Measurements from ENCODE around the gene GK. TPM values are rescaled to one million over a fixed set of nuclear protein-coding genes. Genes with fewer than 3 reads are reported as not detected.

Gene GK
- total RNA-seq, 1 donor from 2014 or later, result 46.3 TPM

DNA sequence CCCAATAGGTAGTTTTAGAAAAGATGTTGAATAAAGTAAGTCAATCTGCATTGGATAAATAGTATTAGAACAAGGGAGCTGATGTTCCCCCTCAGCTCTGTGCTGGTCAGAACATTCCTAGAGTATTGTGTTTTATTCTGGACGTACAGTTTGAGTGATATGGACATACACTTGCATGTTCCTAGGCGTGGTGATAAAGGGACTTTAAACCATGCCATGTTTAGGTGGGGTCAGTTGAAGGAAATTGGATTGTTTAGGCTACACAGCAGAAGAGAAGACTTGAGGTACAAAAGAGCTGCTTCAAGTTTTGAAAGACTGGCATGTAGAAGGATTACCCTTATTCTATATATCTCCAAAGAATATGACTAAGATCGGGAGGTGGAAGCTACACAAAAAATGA lies 21.6 kb downstream of the GK start:
- no peaks in the 10 kb centered on the region for H3K4me1 ChIP-seq
- TF ChIP-seq, protein P1, sequence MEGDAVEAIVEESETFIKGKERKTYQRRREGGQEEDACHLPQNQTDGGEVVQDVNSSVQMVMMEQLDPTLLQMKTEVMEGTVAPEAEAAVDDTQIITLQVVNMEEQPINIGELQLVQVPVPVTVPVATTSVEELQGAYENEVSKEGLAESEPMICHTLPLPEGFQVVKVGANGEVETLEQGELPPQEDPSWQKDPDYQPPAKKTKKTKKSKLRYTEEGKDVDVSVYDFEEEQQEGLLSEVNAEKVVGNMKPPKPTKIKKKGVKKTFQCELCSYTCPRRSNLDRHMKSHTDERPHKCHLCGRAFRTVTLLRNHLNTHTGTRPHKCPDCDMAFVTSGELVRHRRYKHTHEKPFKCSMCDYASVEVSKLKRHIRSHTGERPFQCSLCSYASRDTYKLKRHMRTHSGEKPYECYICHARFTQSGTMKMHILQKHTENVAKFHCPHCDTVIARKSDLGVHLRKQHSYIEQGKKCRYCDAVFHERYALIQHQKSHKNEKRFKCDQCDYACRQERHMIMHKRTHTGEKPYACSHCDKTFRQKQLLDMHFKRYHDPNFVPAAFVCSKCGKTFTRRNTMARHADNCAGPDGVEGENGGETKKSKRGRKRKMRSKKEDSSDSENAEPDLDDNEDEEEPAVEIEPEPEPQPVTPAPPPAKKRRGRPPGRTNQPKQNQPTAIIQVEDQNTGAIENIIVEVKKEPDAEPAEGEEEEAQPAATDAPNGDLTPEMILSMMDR (IDR thresholded peaks at IDR 0.05), result no peak
- H3K36me3 ChIP-seq, result no peaks in the 10 kb centered on the region
- DNase-seq, result no peak
- H3K9me3 ChIP-seq, result no peaks in the 10 kb centered on the region
- no peak overlapping the region for H3K27ac ChIP-seq
- ATAC-seq, result no peak
- intact Hi-C loops (cut with DNase I), result no loop called here
- no peak overlapping the region for H3K4me3 ChIP-seq
- H3K27me3 ChIP-seq (ENCODE audit: low read depth), result no peaks in the 10 kb centered on the region

DNA sequence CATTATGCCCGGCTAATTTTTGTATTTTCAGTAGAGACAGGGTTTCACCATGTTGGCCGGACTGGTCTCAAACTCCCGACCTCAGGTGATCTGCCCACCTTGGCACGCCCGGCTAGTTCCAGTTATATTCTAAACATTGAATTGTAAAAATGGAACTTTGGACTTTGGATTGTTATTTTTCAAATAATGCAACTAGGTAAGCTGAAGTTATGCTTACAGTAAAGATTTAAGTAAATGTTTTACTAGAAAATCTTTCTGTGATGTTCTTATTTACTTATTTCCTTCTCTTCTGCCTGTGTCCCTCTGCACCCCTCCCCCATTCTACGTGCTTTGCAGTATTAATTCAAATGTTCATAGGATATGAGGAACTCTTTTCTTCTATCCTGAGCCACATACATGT lies 26.1 kb downstream of the GK start:
- intact Hi-C loops (cut with DNase I), result no loop called here
- DNase-seq, result no peak
- TF ChIP-seq, protein P1 (IDR thresholded peaks at IDR 0.05), result no peak
- Histone ChIP-seq H3K27me3 (ENCODE audit: low read depth) (no peaks in the 10 kb centered on the region), H3K36me3 (no peaks in the 10 kb centered on the region), H3K9me3 (no peaks in the 10 kb centered on the region), H3K4me3 (no peak overlapping the region), H3K4me1 (no peaks in the 10 kb centered on the region), H3K27ac (no peak overlapping the region)
- no peak for ATAC-seq

DNA sequence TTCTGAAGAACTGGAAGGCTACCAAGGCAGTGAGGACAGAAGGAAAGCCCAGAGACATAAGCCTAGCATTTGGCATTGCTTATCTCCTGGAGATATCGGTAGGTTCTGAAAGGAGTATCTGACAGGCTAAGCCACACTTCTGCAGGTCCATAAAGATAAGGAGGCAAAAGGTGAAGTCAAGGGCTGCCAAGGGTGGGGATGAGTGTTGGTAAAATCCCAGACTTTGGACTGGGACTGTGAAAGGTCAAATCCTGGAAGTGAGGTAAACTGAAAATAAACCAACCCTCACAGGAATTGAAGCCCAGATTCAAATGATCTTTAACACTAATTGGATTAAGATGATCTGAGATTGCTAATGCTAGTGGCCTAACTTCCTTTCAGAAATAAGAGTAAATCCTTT lies 27.4 kb downstream of the GK start:
- Histone ChIP-seq H3K36me3 (no peaks in the 10 kb centered on the region), H3K4me1 (no peaks in the 10 kb centered on the region), H3K9me3 (no peaks in the 10 kb centered on the region), H3K27ac (no peak overlapping the region), H3K27me3 (ENCODE audit: low read depth) (no peaks in the 10 kb centered on the region), H3K4me3 (no peak overlapping the region)
- intact Hi-C loops (cut with DNase I), result no loop called here
- ATAC-seq (no peak), DNase-seq (no peak)
- TF ChIP-seq, protein P1 (IDR thresholded peaks at IDR 0.05), result no peak

DNA sequence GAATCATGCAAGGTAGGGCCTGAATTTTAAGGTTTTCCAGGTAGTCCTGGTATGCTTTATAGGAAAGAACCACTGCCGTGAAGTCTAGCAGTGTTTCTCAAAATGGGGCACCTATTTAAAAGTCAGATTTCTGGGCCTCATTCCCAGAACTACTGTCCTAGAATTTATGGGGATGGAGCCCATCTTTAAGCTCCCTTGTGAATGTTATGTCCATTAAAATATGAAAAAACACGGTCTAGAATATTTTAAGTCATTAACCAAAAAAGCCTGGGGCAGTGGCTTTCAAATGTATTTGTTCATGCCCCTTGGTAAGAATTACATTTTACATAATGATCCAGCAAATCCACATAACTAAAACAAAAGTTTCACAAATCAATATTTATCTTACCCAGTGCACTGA lies 35.4 kb downstream of the GK start:
- no peaks in the 10 kb centered on the region for H3K36me3 ChIP-seq
- H3K4me3 ChIP-seq, result no peak overlapping the region
- no peak overlapping the region for H3K27ac ChIP-seq
- intact Hi-C loops (cut with DNase I), result no loop called here
- H3K9me3 ChIP-seq, result no peaks in the 10 kb centered on the region
- H3K4me1 ChIP-seq, result no peaks in the 10 kb centered on the region
- ATAC-seq (no peak), DNase-seq (no peak)
- H3K27me3 ChIP-seq (ENCODE audit: low read depth), result no peaks in the 10 kb centered on the region
- TF ChIP-seq, protein P1 (IDR thresholded peaks at IDR 0.05), result no peak

DNA sequence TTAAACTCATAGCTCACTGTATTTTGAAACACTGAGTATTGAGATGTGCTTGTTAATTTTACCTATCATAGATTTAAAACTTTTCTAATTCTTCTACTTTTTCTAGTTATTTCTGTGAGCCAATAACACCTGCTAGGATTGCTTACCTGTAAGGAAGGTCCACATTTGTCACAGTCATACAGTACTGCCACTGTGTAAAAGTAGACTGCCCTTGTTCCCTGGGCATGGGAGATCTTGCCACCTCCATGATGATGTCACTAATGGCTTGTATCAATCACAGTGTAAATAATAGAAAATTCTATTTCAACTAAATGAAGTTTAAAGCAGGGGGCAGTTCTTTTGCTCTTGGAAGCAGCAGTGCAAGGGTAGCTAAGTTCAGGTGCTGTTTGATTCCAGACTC lies 35.9 kb downstream of the GK start:
- no peak for DNase-seq
- H3K4me1 ChIP-seq, result no peaks in the 10 kb centered on the region
- no peaks in the 10 kb centered on the region for H3K9me3 ChIP-seq
- ATAC-seq, result no peak
- no peaks in the 10 kb centered on the region for H3K27me3 ChIP-seq (ENCODE audit: low read depth)
- TF ChIP-seq, protein P1 (IDR thresholded peaks at IDR 0.05), result no peak
- H3K27ac ChIP-seq, result no peak overlapping the region
- H3K4me3 ChIP-seq, result no peak overlapping the region
- intact Hi-C loops (cut with DNase I), result no loop called here
- H3K36me3 ChIP-seq, result no peaks in the 10 kb centered on the region

DNA sequence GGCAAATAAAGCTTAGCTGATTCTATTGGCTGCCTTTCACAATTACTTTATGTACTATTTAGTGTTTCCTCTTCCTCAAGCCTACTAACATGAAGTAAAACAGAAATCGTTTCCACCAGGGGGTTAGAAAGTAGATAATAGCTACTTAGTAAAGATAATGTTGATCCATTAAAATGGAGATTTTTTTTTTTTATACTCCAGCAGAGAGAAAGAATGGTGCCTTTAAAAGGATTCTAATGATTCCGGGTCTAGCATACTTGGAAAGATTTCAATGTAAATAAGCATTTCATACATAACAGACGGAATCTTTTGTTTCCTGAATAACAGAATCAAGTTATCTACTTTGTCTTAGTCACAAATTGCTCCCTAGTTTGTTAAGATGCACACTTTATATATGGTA lies 37.1 kb downstream of the GK start:
- Histone ChIP-seq H3K27me3 (ENCODE audit: low read depth) (no peaks in the 10 kb centered on the region), H3K9me3 (no peaks in the 10 kb centered on the region), H3K27ac (no peak overlapping the region), H3K4me1 (no peaks in the 10 kb centered on the region), H3K4me3 (no peak overlapping the region), H3K36me3 (peaks cover 7% of the 10 kb centered on the region)
- DNase-seq, result no peak
- TF ChIP-seq, protein P1 (IDR thresholded peaks at IDR 0.05), result no peak
- no peak for ATAC-seq
- intact Hi-C loops (cut with DNase I), result no loop called here
